Astrocyte (in vitro differentiated cells and primary cell): Measurements from ENCODE around the gene FSIP1.

Source experiments
- CTCF ChIP-seq: IDR thresholded peaks from 2 replicates; pipeline ENCODE4 v1.5.1; 2011; ENCODE audit warnings: low read depth, mild to moderate bottlenecking, inconsistent platforms, low read length, moderate library complexity; ENCODE audit not compliant: insufficient read depth
- EZH2 ChIP-seq: IDR thresholded peaks from 2 replicates; pipeline ENCODE4 v1.6.1; 2012; ENCODE audit warnings: mild to moderate bottlenecking, low read length, inconsistent platforms; ENCODE audit not compliant: insufficient read depth

GRCh38 chr15:39584266-39584659, 198.4 kb downstream of the FSIP1 start:
- no peak for TF ChIP-seq CTCF
- TF ChIP-seq EZH2 = no peak
